Keratinocyte (primary cell): ENCODE results near the gene CTTNBP2.

ENCODE experiments used
- EZH2 ChIP-seq: IDR thresholded peaks from one replicate; pipeline ENCODE4 v1.6.1; 2012; ENCODE audit warnings: inconsistent platforms, mild to moderate bottlenecking, low read length, moderate library complexity
- TF ChIP-seq, protein P1 (sequence below), 3 experiments: IDR thresholded peaks in 1 of 3; conservative IDR thresholded peaks in 1 of 3; optimal IDR thresholded peaks in 1 of 3; 2 replicates in 2 of 3; 3 replicates in 1 of 3; pipeline versions ENCODE3 to v1.5.1; 2011; ENCODE audit warnings: low read length in 3 of 3, mild to moderate bottlenecking in 3 of 3, moderate library complexity in 2 of 3, control low read depth in 1 of 3, inconsistent platforms in 1 of 3; ENCODE audit not compliant: insufficient read depth in 2 of 3; ENCODE audit errors: extremely low read depth in 1 of 3

DNA sequence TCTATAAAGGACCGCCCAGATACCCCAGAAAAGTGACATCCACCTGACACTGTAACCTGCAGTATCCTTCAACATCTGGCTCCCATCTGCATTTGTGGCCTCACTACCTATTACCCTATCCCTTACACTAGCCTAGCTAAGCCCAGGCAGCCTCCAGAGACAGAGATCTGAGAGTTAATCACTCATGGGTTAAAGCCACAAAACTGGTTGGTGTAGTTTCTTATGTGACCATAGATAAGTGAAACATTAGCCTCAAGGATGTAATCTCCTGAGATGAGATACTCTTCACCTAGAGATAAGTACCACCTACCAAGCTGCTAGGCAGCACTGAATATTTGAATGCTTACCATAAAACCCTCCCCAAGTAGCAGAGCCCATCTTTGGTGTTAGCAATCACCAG, 35.4 kb downstream of the CTTNBP2 start:
- TF ChIP-seq, protein P1, sequence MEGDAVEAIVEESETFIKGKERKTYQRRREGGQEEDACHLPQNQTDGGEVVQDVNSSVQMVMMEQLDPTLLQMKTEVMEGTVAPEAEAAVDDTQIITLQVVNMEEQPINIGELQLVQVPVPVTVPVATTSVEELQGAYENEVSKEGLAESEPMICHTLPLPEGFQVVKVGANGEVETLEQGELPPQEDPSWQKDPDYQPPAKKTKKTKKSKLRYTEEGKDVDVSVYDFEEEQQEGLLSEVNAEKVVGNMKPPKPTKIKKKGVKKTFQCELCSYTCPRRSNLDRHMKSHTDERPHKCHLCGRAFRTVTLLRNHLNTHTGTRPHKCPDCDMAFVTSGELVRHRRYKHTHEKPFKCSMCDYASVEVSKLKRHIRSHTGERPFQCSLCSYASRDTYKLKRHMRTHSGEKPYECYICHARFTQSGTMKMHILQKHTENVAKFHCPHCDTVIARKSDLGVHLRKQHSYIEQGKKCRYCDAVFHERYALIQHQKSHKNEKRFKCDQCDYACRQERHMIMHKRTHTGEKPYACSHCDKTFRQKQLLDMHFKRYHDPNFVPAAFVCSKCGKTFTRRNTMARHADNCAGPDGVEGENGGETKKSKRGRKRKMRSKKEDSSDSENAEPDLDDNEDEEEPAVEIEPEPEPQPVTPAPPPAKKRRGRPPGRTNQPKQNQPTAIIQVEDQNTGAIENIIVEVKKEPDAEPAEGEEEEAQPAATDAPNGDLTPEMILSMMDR (optimal IDR thresholded peaks at IDR 0.05 in 1 of 3, IDR thresholded peaks at IDR 0.05 in 1 of 3, conservative IDR thresholded peaks at IDR 0.05 in 1 of 3; ENCODE audit: extremely low read depth in 1 of 3, insufficient read depth in 2 of 3, low read length in 3 of 3) = no peak
- TF ChIP-seq EZH2 = no peak
